Erythroblast (primary cell): ENCODE data around the gene KLHL2.

Experiments
- GATA1 ChIP-seq: IDR thresholded peaks from 2 replicates; pipeline ENCODE4 v1.6.1; 2011; ENCODE audit warnings: low read depth, mild to moderate bottlenecking, control low read depth, low read length, moderate library complexity
- POLR2A ChIP-seq: IDR thresholded peaks from 2 replicates; pipeline ENCODE4 v1.6.1; 2011; ENCODE audit warnings: mild to moderate bottlenecking, low read length

DNA sequence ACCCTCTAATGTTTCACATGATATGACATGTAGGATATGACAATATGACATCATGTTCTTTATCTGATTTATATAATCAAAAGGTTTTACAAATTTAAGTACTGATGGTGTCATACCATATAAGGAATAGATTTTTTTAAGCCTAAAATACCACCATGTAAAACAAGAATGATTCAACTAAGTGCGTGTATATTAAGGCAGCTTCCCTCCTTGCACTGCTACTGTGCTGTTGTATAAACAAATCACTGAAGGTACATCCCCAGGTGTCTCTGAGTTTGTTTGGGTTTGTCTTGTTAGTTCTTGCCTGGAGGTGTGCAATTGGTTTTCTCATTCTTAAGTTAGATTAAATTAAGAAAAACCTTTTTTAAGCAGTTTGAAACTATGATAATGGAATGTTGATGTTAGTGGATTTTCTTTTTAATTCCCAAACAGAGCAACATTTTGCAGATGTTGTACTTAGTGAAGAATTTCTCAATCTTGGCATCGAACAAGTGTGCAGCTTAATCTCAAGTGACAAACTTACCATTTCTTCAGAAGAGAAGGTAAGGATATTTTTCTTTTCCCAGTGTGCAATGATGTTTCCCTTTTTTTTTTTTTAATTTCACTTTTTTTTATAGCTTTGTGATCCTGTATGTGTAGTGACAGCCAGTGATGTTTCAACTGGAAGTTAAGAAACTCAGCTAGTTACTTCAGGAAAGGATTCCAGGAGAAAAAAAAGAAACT lies 86.7 kb downstream of the KLHL2 start:
- TF ChIP-seq POLR2A = no peak
- no peak for TF ChIP-seq GATA1
